Upper lobe of left lung (tissue), 6 donors: Measurements from ENCODE around the gene TECRL. TPM values are rescaled to one million over a fixed set of nuclear protein-coding genes. Genes with fewer than 3 reads are reported as not detected.
A peak's percentile ranks its signal among the peaks of the same experiment; 100 is the strongest.

Source experiments
- ATAC-seq, 2 donors: fragments of 200-7000 bp; cut with Tn5 transposase; one replicate each; pipeline ENCODE4 v1.9.1; 2022; ENCODE audit warnings: mild to moderate bottlenecking in 2 of 2, moderate library complexity in 2 of 2; ENCODE audit not compliant: low FRiP score in 2 of 2
- DNase-seq, 2 donors: peaks; one replicate each; pipeline ENCODE4 v3.0.0-alpha.2; 2019 to 2020
- H3K27ac ChIP-seq, 4 donors: fragments of 200-600 bp; sonication (generic); one replicate each; pipeline ENCODE4 v1.5.1; 2016 to 2019
- H3K27me3 ChIP-seq, 4 donors: fragments of 200-600 bp; sonication (generic); one replicate each; pipeline ENCODE4 v1.5.1; 2017 to 2019
- H3K36me3 ChIP-seq, 4 donors: fragments of 200-600 bp; sonication (generic); one replicate each; pipeline ENCODE4 v1.5.1; 2016 to 2019
- H3K4me1 ChIP-seq, 4 donors: fragments of 200-600 bp; sonication (generic); one replicate each; pipeline ENCODE4 v1.5.1; 2018 to 2019
- H3K4me3 ChIP-seq, 4 donors: fragments of 200-600 bp; sonication (generic); one replicate each; pipeline ENCODE4 v1.5.1; 2017 to 2019; ENCODE audit warnings: mild to moderate bottlenecking in 2 of 4, moderate library complexity in 1 of 4
- H3K9me3 ChIP-seq, 4 donors: fragments of 200-600 bp; sonication (generic); one replicate each; pipeline ENCODE4 v1.5.1; 2018 to 2019
- EP300 ChIP-seq, 4 donors: sonication (generic); formaldehyde crosslinking; IDR thresholded peaks; one replicate each; pipeline ENCODE4 v1.5.1; 2017; ENCODE audit warnings: antibody characterized with exemption in 4 of 4, control low read depth in 2 of 4
- POLR2A ChIP-seq, 4 donors: fragments of 450-650 bp; IDR thresholded peaks; one replicate each; pipeline ENCODE4 v1.5.1; 2016 to 2017; ENCODE audit warnings: antibody characterized with exemption in 4 of 4, mild to moderate bottlenecking in 2 of 4
- POLR2AphosphoS5 ChIP-seq, 2 donors: sonication (generic); formaldehyde crosslinking; IDR thresholded peaks; one replicate each; pipeline ENCODE4 v1.5.1; 2017; ENCODE audit warnings: antibody characterized with exemption in 2 of 2
- WGBS, 2 donors: methylation state at CpG; one replicate each; pipeline ENCODE4 v1.1.5; 2017 to 2018; 5-methylcytosine and 5-hydroxymethylcytosine counted together
- total RNA-seq, 6 donors: library from RNA; depleted of rRNA in 4 of 6; stranded (reverse); fragments of >200 nt in 4 of 6; gene quantifications; one replicate each; pipeline versions ENCODE4 v1.1.0 to v1.2.1, GENCODE V29; 2016 to 2021
- TF ChIP-seq, protein P1 (sequence below), 6 experiments: fragments of 450-650 bp in 4 of 6; fragments of 200-600 bp in 2 of 6; sonication (generic) in 2 of 6; IDR thresholded peaks; one replicate each; pipeline ENCODE4 v1.5.1; 2016 to 2019; ENCODE audit warnings: antibody characterized with exemption in 6 of 6
- donor health status: DM: no; HTN: no; CAD: no; lungs with moderate emphysema.
- donor health status: DM: no; HTN: yes; CAD: no; lungs with severe emphysema.

Gene TECRL
- total RNA-seq, 6 donors from 2014 or later = not detected

DNA sequence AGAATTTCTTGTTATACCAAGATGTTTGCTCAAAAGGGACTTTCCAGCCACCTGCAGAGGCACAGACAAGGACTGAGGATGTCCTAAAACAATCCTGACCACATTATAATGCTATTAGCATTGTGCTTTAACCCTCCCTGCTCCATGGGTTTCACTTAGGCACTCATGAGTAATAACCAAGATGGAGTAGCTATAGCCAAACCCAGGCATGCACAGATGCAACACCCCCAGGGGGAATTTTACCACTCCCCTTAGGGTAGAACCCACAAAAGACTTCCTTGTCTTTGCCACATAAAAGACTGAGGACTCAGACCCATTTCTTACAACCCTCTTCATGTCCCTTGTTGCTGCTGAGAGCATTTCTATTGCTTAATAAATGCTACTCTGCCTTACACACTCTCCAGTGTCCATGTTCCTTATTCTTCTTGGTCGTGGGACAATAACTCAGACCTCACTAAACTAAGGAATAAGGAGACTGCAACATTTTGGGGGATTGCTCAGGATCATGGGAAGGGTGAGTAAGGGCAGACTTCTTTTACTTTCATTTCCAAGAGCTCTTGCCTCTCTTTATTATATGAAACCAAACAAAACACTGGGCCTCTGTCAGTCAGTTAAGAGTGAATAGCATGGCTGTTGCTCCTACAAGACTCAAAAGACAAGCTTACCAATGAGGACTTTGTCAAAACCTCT, 103.5 kb downstream of the TECRL start:
- DNase-seq = no peak
- Histone ChIP-seq H3K4me3 (no peak overlapping the region), H3K9me3 (peaks cover 0 to 16% (median 0%) of the 10 kb centered on the region in 4 donors), H3K27me3 (no peaks in the 10 kb centered on the region), H3K36me3 (no peaks in the 10 kb centered on the region), H3K27ac (no peak overlapping the region), H3K4me1 (no peaks in the 10 kb centered on the region)
- TF ChIP-seq, protein P1, sequence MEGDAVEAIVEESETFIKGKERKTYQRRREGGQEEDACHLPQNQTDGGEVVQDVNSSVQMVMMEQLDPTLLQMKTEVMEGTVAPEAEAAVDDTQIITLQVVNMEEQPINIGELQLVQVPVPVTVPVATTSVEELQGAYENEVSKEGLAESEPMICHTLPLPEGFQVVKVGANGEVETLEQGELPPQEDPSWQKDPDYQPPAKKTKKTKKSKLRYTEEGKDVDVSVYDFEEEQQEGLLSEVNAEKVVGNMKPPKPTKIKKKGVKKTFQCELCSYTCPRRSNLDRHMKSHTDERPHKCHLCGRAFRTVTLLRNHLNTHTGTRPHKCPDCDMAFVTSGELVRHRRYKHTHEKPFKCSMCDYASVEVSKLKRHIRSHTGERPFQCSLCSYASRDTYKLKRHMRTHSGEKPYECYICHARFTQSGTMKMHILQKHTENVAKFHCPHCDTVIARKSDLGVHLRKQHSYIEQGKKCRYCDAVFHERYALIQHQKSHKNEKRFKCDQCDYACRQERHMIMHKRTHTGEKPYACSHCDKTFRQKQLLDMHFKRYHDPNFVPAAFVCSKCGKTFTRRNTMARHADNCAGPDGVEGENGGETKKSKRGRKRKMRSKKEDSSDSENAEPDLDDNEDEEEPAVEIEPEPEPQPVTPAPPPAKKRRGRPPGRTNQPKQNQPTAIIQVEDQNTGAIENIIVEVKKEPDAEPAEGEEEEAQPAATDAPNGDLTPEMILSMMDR (IDR thresholded peaks at IDR 0.05) = no peak
- TF ChIP-seq POLR2A (IDR thresholded peaks at IDR 0.05) (no peak), EP300 (IDR thresholded peaks at IDR 0.05) (no peak), POLR2AphosphoS5 (IDR thresholded peaks at IDR 0.05) (no peak)
- WGBS, 2 donors = 31 to 35% methylated on average over 1 of the region's 1 CpG
- ATAC-seq = no peak

GRCh38 chr4:64272432-64272831, 136.8 kb downstream of the TECRL start:
- Histone ChIP-seq H3K27me3 (no peaks in the 10 kb centered on the region), H3K4me3 (no peak overlapping the region), H3K9me3 (no peaks in the 10 kb centered on the region), H3K27ac (no peak overlapping the region), H3K4me1 (no peaks in the 10 kb centered on the region), H3K36me3 (no peaks in the 10 kb centered on the region)
- 95 to 97% methylated on average over 14 of the region's 14 CpGs for WGBS, 2 donors
- ATAC-seq (no peak), DNase-seq (peak in 1 of 2 donors; percentile 24)
- TF ChIP-seq POLR2A (IDR thresholded peaks at IDR 0.05) = no peak
- TF ChIP-seq, protein P1 (IDR thresholded peaks at IDR 0.05) = no peak
- TF ChIP-seq EP300 (IDR thresholded peaks at IDR 0.05) = no peak
- TF ChIP-seq POLR2AphosphoS5 (IDR thresholded peaks at IDR 0.05) = no peak

DNA sequence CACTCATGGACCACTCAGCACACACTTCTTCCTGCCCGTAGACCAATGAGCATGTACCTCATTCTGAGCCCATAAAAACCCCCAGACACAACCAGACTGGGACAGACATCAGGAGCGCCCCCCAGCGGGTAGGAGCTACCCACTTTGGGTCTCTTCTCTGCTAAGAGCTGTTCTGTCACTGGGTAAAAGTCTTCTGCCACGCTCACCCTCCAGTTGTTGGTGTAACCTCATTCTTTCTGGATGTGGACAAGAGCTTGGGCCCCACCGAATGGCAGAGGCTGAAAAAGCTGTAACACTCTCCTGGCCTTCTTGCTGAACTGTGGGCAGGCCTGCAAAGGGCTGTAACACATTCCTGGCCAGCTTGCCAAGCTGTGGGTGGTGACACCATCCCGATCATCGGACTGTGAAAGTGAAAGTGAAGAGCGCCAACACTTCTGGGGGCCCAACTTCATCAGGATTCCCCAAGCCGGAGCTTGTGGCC, 137.6 kb downstream of the TECRL start:
- H3K9me3 ChIP-seq = no peaks in the 10 kb centered on the region
- TF ChIP-seq POLR2AphosphoS5 (IDR thresholded peaks at IDR 0.05) = no peak
- TF ChIP-seq POLR2A (IDR thresholded peaks at IDR 0.05) = no peak
- no peak for TF ChIP-seq EP300 (IDR thresholded peaks at IDR 0.05)
- TF ChIP-seq, protein P1 (IDR thresholded peaks at IDR 0.05) = no peak
- no peak overlapping the region for H3K27ac ChIP-seq
- H3K36me3 ChIP-seq = no peaks in the 10 kb centered on the region
- ATAC-seq (no peak), DNase-seq (no peak)
- no peak overlapping the region for H3K4me3 ChIP-seq
- WGBS, 2 donors = 76 to 89% methylated on average over 9 of the region's 9 CpGs
- no peaks in the 10 kb centered on the region for H3K4me1 ChIP-seq
- no peaks in the 10 kb centered on the region for H3K27me3 ChIP-seq

GRCh38 chr4:64266669-64267068, 142.6 kb downstream of the TECRL start:
- no peak overlapping the region for H3K4me3 ChIP-seq
- TF ChIP-seq POLR2AphosphoS5 (IDR thresholded peaks at IDR 0.05) (no peak), POLR2A (IDR thresholded peaks at IDR 0.05) (no peak), EP300 (IDR thresholded peaks at IDR 0.05) (no peak)
- TF ChIP-seq, protein P1 (IDR thresholded peaks at IDR 0.05) = no peak
- H3K27ac ChIP-seq = no peak overlapping the region
- H3K36me3 ChIP-seq = no peaks in the 10 kb centered on the region
- H3K4me1 ChIP-seq = no peaks in the 10 kb centered on the region
- DNase-seq = no peak
- H3K9me3 ChIP-seq = no peaks in the 10 kb centered on the region
- ATAC-seq = no peak
- H3K27me3 ChIP-seq = no peaks in the 10 kb centered on the region
- WGBS, 2 donors = 73 to 86% methylated on average over 2 of the region's 2 CpGs

DNA sequence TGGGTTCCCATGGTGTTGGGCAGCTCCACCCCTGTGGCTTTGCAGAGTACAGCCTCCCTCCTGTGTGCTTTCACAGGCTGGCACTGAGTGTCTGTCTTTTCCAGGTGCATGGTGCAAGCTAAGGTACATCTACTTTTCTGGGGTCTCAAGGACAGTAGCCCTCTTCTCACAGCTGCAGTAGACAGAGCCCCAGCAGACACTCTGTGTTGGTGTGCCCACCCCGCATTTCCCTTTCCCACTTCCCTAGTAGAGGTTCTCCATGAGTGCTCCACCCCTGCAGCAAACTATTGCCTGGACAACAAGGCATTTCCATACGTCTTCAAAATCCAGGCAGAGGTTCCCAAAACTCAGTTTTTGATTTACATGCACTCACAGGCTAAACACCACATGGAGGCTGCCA, 143.0 kb downstream of the TECRL start:
- Histone ChIP-seq H3K4me1 (no peaks in the 10 kb centered on the region), H3K9me3 (no peaks in the 10 kb centered on the region), H3K27ac (no peak overlapping the region), H3K4me3 (no peak overlapping the region), H3K36me3 (no peaks in the 10 kb centered on the region), H3K27me3 (no peaks in the 10 kb centered on the region)
- ATAC-seq = no peak
- DNase-seq = no peak
- WGBS, 2 donors = 72 to 85% methylated on average over 2 of the region's 2 CpGs
- TF ChIP-seq POLR2A (IDR thresholded peaks at IDR 0.05) (no peak), POLR2AphosphoS5 (IDR thresholded peaks at IDR 0.05) (no peak), EP300 (IDR thresholded peaks at IDR 0.05) (no peak)
- TF ChIP-seq, protein P1 (IDR thresholded peaks at IDR 0.05) = no peak
